ENCODE results near the gene MYO7B.

Gene MYO7B

GRCh38 chr2:127607399-127607908 lies 72.0 kb downstream of the MYO7B start:
- DNase-seq, result no peak

- DNase-seq, result no peak
Observed at GRCh38 chr2:127608061-127609030, 72.9 kb downstream of the MYO7B start.

- no peak for DNase-seq
Observed at GRCh38 chr2:127609031-127609751, 73.7 kb downstream of the MYO7B start.

GRCh38 chr2:127609818-127610217 lies 74.3 kb downstream of the MYO7B start:
- DNase-seq, result no peak

GRCh38 chr2:127610561-127610960 lies 75.1 kb downstream of the MYO7B start:
- DNase-seq, result no peak

- DNase-seq, result no peak
Observed at GRCh38 chr2:127611076-127611925, 75.8 kb downstream of the MYO7B start.

- no peak for DNase-seq
Observed at GRCh38 chr2:127612111-127612822, 76.8 kb downstream of the MYO7B start.

GRCh38 chr2:127614246-127614645 lies 78.8 kb downstream of the MYO7B start:
- DNase-seq, result no peak

GRCh38 chr2:127614731-127615130 lies 79.2 kb downstream of the MYO7B start:
- DNase-seq, result no peak

GRCh38 chr2:127615511-127616166 lies 80.2 kb downstream of the MYO7B start:
- no peak for DNase-seq

GRCh38 chr2:127618551-127619202 lies 83.2 kb downstream of the MYO7B start:
- no peak for DNase-seq

GRCh38 chr2:127619203-127619590 lies 83.7 kb downstream of the MYO7B start:
- no peak for DNase-seq

- no peak for DNase-seq
Observed at GRCh38 chr2:127619877-127620705, 84.6 kb downstream of the MYO7B start.

- no peak for DNase-seq
Observed at GRCh38 chr2:127620866-127621265, 85.4 kb downstream of the MYO7B start.

- no peak for DNase-seq
Observed at GRCh38 chr2:127621981-127622431, 86.5 kb downstream of the MYO7B start.

- no peak for DNase-seq
Observed at GRCh38 chr2:127622561-127623387, 87.3 kb downstream of the MYO7B start.
